ENCODE results near the gene LRRC8D.
A peak's percentile ranks its signal among the peaks of the same experiment; 100 is the strongest.

Gene LRRC8D

GRCh38 chr1:89896105-89896942, 75.5 kb downstream of the LRRC8D start:
- DNase-seq (ENCODE audit: low spot score): no peak

- no peak for DNase-seq (ENCODE audit: low spot score)
These were observed 76.7 kb downstream of the LRRC8D start for GRCh38 chr1:89897347-89898133.

GRCh38 chr1:89898150-89898549, 77.3 kb downstream of the LRRC8D start:
- DNase-seq (ENCODE audit: low spot score): no peak

GRCh38 chr1:89898695-89899470, 78.1 kb downstream of the LRRC8D start:
- DNase-seq (ENCODE audit: low spot score): no peak

GRCh38 chr1:89900323-89900722, 79.5 kb downstream of the LRRC8D start:
- no peak for DNase-seq (ENCODE audit: low spot score)

GRCh38 chr1:89900791-89901708, 80.2 kb downstream of the LRRC8D start:
- no peak for DNase-seq (ENCODE audit: low spot score)

GRCh38 chr1:89901957-89902669, 81.3 kb downstream of the LRRC8D start:
- no peak for DNase-seq (ENCODE audit: low spot score)

- no peak for DNase-seq (ENCODE audit: low spot score)
These were observed 82.7 kb downstream of the LRRC8D start for GRCh38 chr1:89903550-89903949.

GRCh38 chr1:89904219-89904980, 83.6 kb downstream of the LRRC8D start:
- DNase-seq (ENCODE audit: low spot score): no peak

GRCh38 chr1:89905395-89906058, 84.7 kb downstream of the LRRC8D start:
- no peak for DNase-seq (ENCODE audit: low spot score)

GRCh38 chr1:89906088-89906487, 85.3 kb downstream of the LRRC8D start:
- no peak for DNase-seq (ENCODE audit: low spot score)

- no peak for DNase-seq (ENCODE audit: low spot score)
These were observed 86.9 kb downstream of the LRRC8D start for GRCh38 chr1:89907727-89908212.

- DNase-seq (ENCODE audit: low spot score): no peak
These were observed 87.4 kb downstream of the LRRC8D start for GRCh38 chr1:89908273-89908671.

- DNase-seq (ENCODE audit: low spot score): peak; percentile 40
These were observed 88.0 kb downstream of the LRRC8D start for GRCh38 chr1:89908672-89909436.

- DNase-seq (ENCODE audit: low spot score): no peak
These were observed 89.4 kb downstream of the LRRC8D start for GRCh38 chr1:89910268-89910667.

GRCh38 chr1:89910780-89911179, 89.9 kb downstream of the LRRC8D start:
- no peak for DNase-seq (ENCODE audit: low spot score)

- no peak for DNase-seq (ENCODE audit: low spot score)
These were observed 90.6 kb downstream of the LRRC8D start for GRCh38 chr1:89911191-89911991.

- DNase-seq (ENCODE audit: low spot score): no peak
These were observed 91.2 kb downstream of the LRRC8D start for GRCh38 chr1:89912073-89912472.
